Nephron (organoid): ENCODE data around the gene JCHAIN.
"Not testable (repeated sequence)": the region's sequence is repeated elsewhere in the genome, so short reads cannot be mapped to it uniquely, and the experiment has no call there.

ENCODE experiments used
- H3K27ac Mint-ChIP-seq, 3 experiments: 2 replicates each; pipeline ENCODE4 v1.8.0; 2020; ENCODE audit warnings: mixed read lengths in 3 of 3, mild to moderate bottlenecking in 2 of 3, moderate library complexity in 1 of 3
- H3K27me3 Mint-ChIP-seq: 2 replicates; pipeline ENCODE4 v1.8.0; 2021; ENCODE audit warnings: low read depth, mild to moderate bottlenecking, moderate library complexity, mixed read lengths
- H3K36me3 Mint-ChIP-seq: 2 replicates; pipeline ENCODE4 v1.8.0; 2020; ENCODE audit warnings: low read depth, mixed read lengths
- H3K4me1 Mint-ChIP-seq: 2 replicates; pipeline ENCODE4 v1.8.0; 2020; ENCODE audit warnings: mixed read lengths
- H3K4me3 Mint-ChIP-seq, 3 experiments: 2 replicates each; pipeline ENCODE4 v1.8.0; 2020; ENCODE audit warnings: mild to moderate bottlenecking in 3 of 3, mixed read lengths in 3 of 3, moderate library complexity in 2 of 3
- H3K9me3 Mint-ChIP-seq: 2 replicates; pipeline ENCODE4 v1.8.0; 2020; ENCODE audit warnings: mixed read lengths
- TF ChIP-seq, protein P1 (sequence below), 3 experiments: fragments of 200-600 bp; sonication (generic); IDR thresholded peaks; one replicate each; pipeline ENCODE4 v1.5.0; 2021; ENCODE audit warnings: antibody characterized with exemption in 3 of 3; ENCODE audit not compliant: unreplicated experiment in 3 of 3

Gene JCHAIN

DNA sequence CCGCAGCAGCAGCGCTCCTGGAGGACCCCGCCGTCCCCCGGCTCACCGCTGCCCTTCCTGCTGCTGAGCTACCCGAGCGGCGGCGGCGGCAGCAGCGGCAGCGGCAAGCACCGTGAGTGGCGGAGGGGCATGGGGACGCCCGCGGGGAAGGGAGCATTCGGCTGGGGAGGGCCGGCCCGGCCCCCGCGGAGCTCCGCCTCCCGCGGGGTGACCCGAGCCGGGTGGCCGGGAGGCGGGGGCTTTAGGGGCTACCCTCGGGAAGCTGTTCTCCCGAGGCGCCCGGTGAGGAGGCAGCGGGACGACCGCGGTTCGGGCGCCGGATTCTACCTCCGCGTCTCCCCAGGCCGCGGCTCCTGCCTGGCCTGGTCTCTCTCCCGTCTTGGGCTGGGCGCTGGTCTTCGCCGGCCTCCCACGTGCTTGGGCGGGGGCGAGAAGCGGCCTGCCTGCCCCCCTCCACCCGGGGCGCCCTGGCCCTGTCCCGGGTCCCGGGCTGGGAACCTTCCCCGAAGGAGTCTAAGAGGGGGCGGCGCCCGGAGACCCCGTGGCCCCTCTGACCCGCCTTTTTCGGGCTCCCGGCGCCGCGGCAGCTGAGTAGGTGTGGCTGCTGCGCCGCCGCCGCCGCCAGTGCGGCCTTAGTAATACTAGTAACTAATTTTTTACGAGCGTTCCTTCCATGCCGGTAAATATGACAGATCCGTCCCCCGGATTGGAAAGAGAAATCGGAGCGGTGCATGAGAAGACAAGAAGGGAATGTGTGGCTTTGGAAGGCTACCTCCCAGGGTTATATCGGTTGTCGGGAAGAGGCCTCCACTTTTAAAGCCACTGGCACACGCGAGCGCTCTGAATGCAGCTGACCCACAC, 39.1 kb upstream of the JCHAIN start:
- Mint-ChIP-seq H3K9me3 (no peaks in the 10 kb centered on the region), H3K27ac (peak overlapping the region; percentile 95 to 98 (median 97)), H3K4me1 (peaks cover 32% of the 10 kb centered on the region), H3K36me3 (no peaks in the 10 kb centered on the region), H3K27me3 (no peaks in the 10 kb centered on the region), H3K4me3 (peak overlapping the region; percentile 92 to 95 (median 93))
- TF ChIP-seq, protein P1, sequence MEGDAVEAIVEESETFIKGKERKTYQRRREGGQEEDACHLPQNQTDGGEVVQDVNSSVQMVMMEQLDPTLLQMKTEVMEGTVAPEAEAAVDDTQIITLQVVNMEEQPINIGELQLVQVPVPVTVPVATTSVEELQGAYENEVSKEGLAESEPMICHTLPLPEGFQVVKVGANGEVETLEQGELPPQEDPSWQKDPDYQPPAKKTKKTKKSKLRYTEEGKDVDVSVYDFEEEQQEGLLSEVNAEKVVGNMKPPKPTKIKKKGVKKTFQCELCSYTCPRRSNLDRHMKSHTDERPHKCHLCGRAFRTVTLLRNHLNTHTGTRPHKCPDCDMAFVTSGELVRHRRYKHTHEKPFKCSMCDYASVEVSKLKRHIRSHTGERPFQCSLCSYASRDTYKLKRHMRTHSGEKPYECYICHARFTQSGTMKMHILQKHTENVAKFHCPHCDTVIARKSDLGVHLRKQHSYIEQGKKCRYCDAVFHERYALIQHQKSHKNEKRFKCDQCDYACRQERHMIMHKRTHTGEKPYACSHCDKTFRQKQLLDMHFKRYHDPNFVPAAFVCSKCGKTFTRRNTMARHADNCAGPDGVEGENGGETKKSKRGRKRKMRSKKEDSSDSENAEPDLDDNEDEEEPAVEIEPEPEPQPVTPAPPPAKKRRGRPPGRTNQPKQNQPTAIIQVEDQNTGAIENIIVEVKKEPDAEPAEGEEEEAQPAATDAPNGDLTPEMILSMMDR (IDR thresholded peaks at IDR 0.05; ENCODE audit: unreplicated experiment in 3 of 3): no peak

- Mint-ChIP-seq H3K27me3 (no peaks in the 10 kb centered on the region), H3K9me3 (no peaks in the 10 kb centered on the region), H3K4me1 (peaks cover 29% of the 10 kb centered on the region), H3K27ac (peak overlapping the region in 1 of 3 experiments; percentile 99), H3K4me3 (peak overlapping the region; percentile 56 to 98 (median 86)), H3K36me3 (no peaks in the 10 kb centered on the region)
- TF ChIP-seq, protein P1 (IDR thresholded peaks at IDR 0.05; ENCODE audit: unreplicated experiment in 3 of 3): no peak
Measured at GRCh38 chr4:70704931-70705182, 38.5 kb upstream of the JCHAIN start.

GRCh38 chr4:70704215-70704930, 38.1 kb upstream of the JCHAIN start:
- Mint-ChIP-seq H3K9me3 (no peaks in the 10 kb centered on the region), H3K4me3 (peak overlapping the region; percentile 86 to 98 (median 96)), H3K36me3 (no peaks in the 10 kb centered on the region), H3K27me3 (no peaks in the 10 kb centered on the region), H3K27ac (peak overlapping the region; percentile 99 to 100 (median 99)), H3K4me1 (peaks cover 24% of the 10 kb centered on the region)
- TF ChIP-seq, protein P1 (IDR thresholded peaks at IDR 0.05; ENCODE audit: unreplicated experiment in 3 of 3): peak; percentile 23 to 53 (median 30)

- H3K4me3 Mint-ChIP-seq: peak overlapping the region; percentile 86 to 98 (median 96)
- H3K36me3 Mint-ChIP-seq: no peaks in the 10 kb centered on the region
- H3K27ac Mint-ChIP-seq: peak overlapping the region; percentile 99 to 100 (median 99)
- TF ChIP-seq, protein P1 (IDR thresholded peaks at IDR 0.05; ENCODE audit: unreplicated experiment in 3 of 3): no peak
- H3K9me3 Mint-ChIP-seq: no peaks in the 10 kb centered on the region
- no peaks in the 10 kb centered on the region for H3K27me3 Mint-ChIP-seq
- H3K4me1 Mint-ChIP-seq: peaks cover 21% of the 10 kb centered on the region
Measured at GRCh38 chr4:70703619-70704214, 37.4 kb upstream of the JCHAIN start.

DNA sequence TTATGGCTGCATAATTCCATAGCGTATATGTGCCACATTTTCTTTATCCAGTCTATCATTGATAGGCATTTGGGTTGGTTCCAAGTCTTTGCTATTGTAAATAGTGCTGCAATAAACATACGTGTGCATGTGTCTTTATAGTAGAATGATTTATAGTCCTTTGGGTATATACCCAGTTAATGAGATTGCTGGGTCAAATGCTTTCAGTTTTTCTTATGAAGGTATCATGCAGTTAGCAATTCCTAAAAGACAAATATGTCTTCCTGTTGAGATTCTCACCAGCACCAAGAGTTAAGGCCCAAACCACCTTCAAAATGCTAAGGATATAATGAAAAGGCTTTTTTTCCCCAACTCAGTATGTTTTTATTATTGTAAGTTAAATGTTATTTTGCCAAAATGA, 36.3 kb upstream of the JCHAIN start:
- Mint-ChIP-seq H3K4me3 (peak overlapping the region; percentile 35 to 70 (median 61)), H3K27ac (peak overlapping the region; percentile 84 to 99 (median 86)), H3K4me1 (peaks cover 21% of the 10 kb centered on the region)
- H3K36me3 Mint-ChIP-seq, H3K27me3 Mint-ChIP-seq, H3K9me3 Mint-ChIP-seq: not testable (repeated sequence)

DNA sequence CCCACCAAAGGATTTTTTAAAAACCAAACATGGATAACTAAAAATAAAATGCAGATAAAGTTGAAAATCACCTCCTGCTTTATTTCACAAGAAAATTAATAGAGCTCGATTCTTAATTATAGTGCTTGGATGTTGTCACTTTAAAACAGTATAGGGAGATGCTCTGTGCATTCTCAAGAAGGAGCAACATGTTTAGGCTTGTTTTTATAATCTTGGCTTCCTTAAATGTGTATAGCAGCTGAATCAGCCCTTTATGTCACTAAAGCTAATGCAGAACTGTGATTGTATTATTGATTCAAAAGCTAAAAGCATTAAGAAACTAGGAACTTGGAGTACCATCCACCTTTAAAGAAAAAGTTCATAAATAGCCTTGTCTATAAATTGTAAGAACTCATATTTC, 35.0 kb upstream of the JCHAIN start:
- TF ChIP-seq, protein P1 (IDR thresholded peaks at IDR 0.05; ENCODE audit: unreplicated experiment in 3 of 3): no peak
- peaks cover 14% of the 10 kb centered on the region for H3K4me1 Mint-ChIP-seq

More for the DNA sequence above, 35.0 kb upstream of the JCHAIN start:
- H3K9me3 Mint-ChIP-seq: no peaks in the 10 kb centered on the region
- H3K36me3 Mint-ChIP-seq: no peaks in the 10 kb centered on the region
- H3K27me3 Mint-ChIP-seq: no peaks in the 10 kb centered on the region
- H3K27ac Mint-ChIP-seq: peak overlapping the region in 2 of 3 experiments; percentile 84 to 86
- H3K4me3 Mint-ChIP-seq: no peak overlapping the region
